PC-3 (cell line): ENCODE results near the gene NAA10. TPM values are rescaled to one million over a fixed set of nuclear protein-coding genes. Genes with fewer than 3 reads are reported as not detected.

Experiments
- ATAC-seq: fragments of 200-7000 bp; cut with Tn5 transposase; 2 replicates; pipeline ENCODE4 v1.9.1; 2020; ENCODE audit warnings: mild to moderate bottlenecking, moderate library complexity
- BruUV-seq: library from RNA; stranded (reverse); fragments of 400-500 nt; replicated peaks from 2 replicates; lab custom pipeline; 2021; lab: Mats Ljungman, UMichigan
- CTCF ChIA-PET: fragments of 300-600 bp; sonication (Branson Sonifier 250); formaldehyde crosslinking; loops from one replicate; lab custom pipeline; 2022; ENCODE audit warnings: antibody characterized with exemption; lab: Charles Lee
- POLR2A ChIA-PET: fragments of 300-600 bp; sonication (Branson Sonifier 250); formaldehyde crosslinking; loops from one replicate; lab custom pipeline; 2022; ENCODE audit warnings: antibody characterized with exemption; ENCODE audit not compliant: unreplicated experiment; lab: Charles Lee
- DNase-seq: peaks from one replicate; pipeline ENCODE4 v3.0.0-alpha.2; 2015
- H2AFZ ChIP-seq: fragments of 300-600 bp; sonication (generic); 2 replicates; pipeline ENCODE4 v1.6.0; 2016; ENCODE audit warnings: antibody characterized with exemption, low read length
- H3F3A ChIP-seq: fragments of 300-600 bp; sonication (generic); one replicate; pipeline ENCODE4 v1.6.0; 2017; ENCODE audit warnings: antibody characterized with exemption, low read length, control low read depth, mild to moderate bottlenecking; ENCODE audit not compliant: unreplicated experiment
- H3K27ac ChIP-seq: fragments of 300-600 bp; sonication (generic); 2 replicates; pipeline ENCODE4 v1.5.1; 2016; ENCODE audit warnings: mild to moderate bottlenecking, low read length
- H3K27me3 ChIP-seq: fragments of 300-600 bp; sonication (generic); 2 replicates; pipeline ENCODE4 v1.6.1; 2016; ENCODE audit warnings: low read length, mixed read lengths
- H3K36me3 ChIP-seq: fragments of 300-600 bp; sonication (generic); 2 replicates; pipeline ENCODE4 v1.6.1; 2016; ENCODE audit warnings: low read depth, mixed run types, low read length, mixed read lengths
- H3K4me1 ChIP-seq: fragments of 300-600 bp; sonication (generic); 2 replicates; pipeline ENCODE4 v1.5.1; 2016; ENCODE audit warnings: low read length; ENCODE audit not compliant: insufficient read depth
- H3K4me2 ChIP-seq: fragments of 300-600 bp; sonication (generic); 2 replicates; pipeline ENCODE4 v1.6.0; 2016; ENCODE audit warnings: low read length
- H3K4me3 ChIP-seq: fragments of 300-600 bp; sonication (generic); 2 replicates; pipeline ENCODE4 v1.5.1; 2016; ENCODE audit warnings: mild to moderate bottlenecking, low read length, mixed read lengths
- H3K79me2 ChIP-seq: fragments of 300-600 bp; sonication (generic); 2 replicates; pipeline ENCODE4 v1.6.1; 2017; ENCODE audit warnings: low read length, mixed read lengths
- H3K9ac ChIP-seq: fragments of 300-600 bp; sonication (generic); 2 replicates; pipeline ENCODE4 v1.6.0; 2016; ENCODE audit warnings: mild to moderate bottlenecking, low read length
- H3K9me2 ChIP-seq: fragments of 300-600 bp; sonication (generic); replicated peaks from 2 replicates; pipeline ENCODE4 v1.6.1; 2016; ENCODE audit warnings: mixed run types, low read length, mixed read lengths
- H3K9me3 ChIP-seq: fragments of 300-600 bp; sonication (generic); 2 replicates; pipeline ENCODE4 v1.6.1; 2016; ENCODE audit warnings: low read length, mixed read lengths
- H4K20me1 ChIP-seq: fragments of 300-600 bp; sonication (generic); 2 replicates; pipeline ENCODE4 v1.6.1; 2016; ENCODE audit warnings: low read length, mixed read lengths
- EZH2 ChIP-seq: fragments of 300-600 bp; sonication (generic); IDR thresholded peaks from one replicate; pipeline ENCODE4 v1.6.1; 2017; ENCODE audit warnings: antibody characterized with exemption, mild to moderate bottlenecking, low read length; ENCODE audit not compliant: unreplicated experiment
- EZH2phosphoT487 ChIP-seq: fragments of 300-600 bp; sonication (generic); IDR thresholded peaks from 2 replicates; pipeline ENCODE4 v1.6.1; 2018; ENCODE audit warnings: mild to moderate bottlenecking, antibody characterized with exemption, low read length, borderline replicate concordance
- intact Hi-C: fragments of 100-400 bp; cut with micrococcal nuclease; formaldehyde crosslinking; loops from 2 replicates; pipeline ENCODE4 v1.9.0; 2023
- total RNA-seq: library from RNA; depleted of rRNA; stranded (reverse); fragments of >200 nt; gene quantifications from 2 replicates; pipeline ENCODE4 v1.2.3, GENCODE V29; 2014
- TF ChIP-seq, protein P1 (sequence below): fragments of 300-600 bp; sonication (generic); conservative IDR thresholded peaks from 2 replicates; pipeline ENCODE4 v1.5.1; 2017; ENCODE audit warnings: antibody characterized with exemption, low read depth, mild to moderate bottlenecking, low read length

NAA10 gene
- total RNA-seq, 1 experiment from 2014 or later: 172 TPM

DNA sequence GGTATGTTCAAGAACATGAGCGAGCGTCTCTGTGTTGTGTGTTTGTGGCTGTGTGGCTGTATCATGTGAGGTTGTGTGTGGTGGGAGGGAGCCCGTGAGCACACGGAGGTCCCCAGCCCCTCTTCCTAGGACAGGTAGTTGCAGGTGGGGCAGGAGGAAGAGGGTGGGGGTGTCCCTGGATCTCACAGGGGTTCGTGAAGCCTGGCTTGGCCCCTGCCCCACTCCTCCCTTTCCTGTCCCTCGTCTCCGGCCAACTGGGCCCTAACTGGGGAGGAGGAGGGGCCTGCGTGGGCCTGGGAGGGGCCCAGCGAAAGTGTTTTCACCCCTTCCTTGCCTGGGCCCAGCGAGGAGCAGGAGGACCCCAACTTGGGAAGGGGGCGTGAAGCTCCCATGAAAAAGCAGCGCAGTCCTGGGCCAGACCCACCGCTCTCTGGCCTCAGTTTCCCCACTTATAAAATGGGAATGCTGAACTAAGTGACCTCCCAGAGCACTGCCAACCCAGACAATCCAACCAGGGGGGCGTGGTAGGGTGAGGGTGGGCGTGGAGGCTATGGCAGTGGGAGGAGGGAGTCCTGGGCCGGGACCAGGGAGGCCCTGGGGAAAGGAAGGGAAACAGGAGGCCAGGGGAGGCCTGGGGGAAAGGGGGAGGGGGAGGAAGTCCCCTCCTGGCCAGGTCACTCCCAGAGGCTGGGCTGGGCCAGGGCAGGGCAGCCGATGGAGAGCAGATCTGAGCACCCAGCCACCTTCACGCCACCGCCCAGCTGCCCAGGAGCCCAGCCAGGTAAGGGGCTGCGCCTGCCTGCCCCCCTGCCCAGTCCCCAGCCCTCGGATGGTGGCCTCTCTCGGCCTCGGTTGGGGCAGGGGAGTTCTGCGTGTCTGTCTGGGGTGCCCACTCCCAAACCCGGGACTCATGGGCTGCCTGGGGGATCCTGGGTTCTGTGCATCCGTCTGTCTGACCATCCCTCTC is 30.6 kb downstream of the NAA10 start, which contains the start of gene AVPR2:
Gene AVPR2 (plus strand): TSS at position 683 of the 967 bp plus-strand sequence. CDS start 473 bp downstream, outside the sequence.
- no peaks in the 10 kb centered on the region for H3K79me2 ChIP-seq
- H2AFZ ChIP-seq: no peak within 1 kb of the TSS
- no peak within 1 kb of the TSS for H3K4me3 ChIP-seq
- ChIA-PET POLR2A (no interaction called here), CTCF (no interaction called here)
- H3K4me1 ChIP-seq: peaks cover 9% of the 10 kb centered on the region; the same call in 1 of the 2 replicates
- TF ChIP-seq EZH2phosphoT487 (no peak), EZH2 (no peak)
- TF ChIP-seq, protein P1, sequence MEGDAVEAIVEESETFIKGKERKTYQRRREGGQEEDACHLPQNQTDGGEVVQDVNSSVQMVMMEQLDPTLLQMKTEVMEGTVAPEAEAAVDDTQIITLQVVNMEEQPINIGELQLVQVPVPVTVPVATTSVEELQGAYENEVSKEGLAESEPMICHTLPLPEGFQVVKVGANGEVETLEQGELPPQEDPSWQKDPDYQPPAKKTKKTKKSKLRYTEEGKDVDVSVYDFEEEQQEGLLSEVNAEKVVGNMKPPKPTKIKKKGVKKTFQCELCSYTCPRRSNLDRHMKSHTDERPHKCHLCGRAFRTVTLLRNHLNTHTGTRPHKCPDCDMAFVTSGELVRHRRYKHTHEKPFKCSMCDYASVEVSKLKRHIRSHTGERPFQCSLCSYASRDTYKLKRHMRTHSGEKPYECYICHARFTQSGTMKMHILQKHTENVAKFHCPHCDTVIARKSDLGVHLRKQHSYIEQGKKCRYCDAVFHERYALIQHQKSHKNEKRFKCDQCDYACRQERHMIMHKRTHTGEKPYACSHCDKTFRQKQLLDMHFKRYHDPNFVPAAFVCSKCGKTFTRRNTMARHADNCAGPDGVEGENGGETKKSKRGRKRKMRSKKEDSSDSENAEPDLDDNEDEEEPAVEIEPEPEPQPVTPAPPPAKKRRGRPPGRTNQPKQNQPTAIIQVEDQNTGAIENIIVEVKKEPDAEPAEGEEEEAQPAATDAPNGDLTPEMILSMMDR: no peak
- no peaks in the 10 kb centered on the region for H3K27me3 ChIP-seq
- H4K20me1 ChIP-seq: no peaks in the 10 kb centered on the region
- no peak within 1 kb of the TSS for H3K4me2 ChIP-seq
- H3K9me3 ChIP-seq: no peaks in the 10 kb centered on the region
- BruUV-seq: no TSS peak
- no peak within 1 kb of the TSS for H3K27ac ChIP-seq
- H3K9me2 ChIP-seq: no peaks in the 10 kb centered on the region
- no peaks in the 10 kb centered on the region for H3F3A ChIP-seq
- intact Hi-C loops: no loop called here
- ATAC-seq (no peak), DNase-seq (no peak)
- H3K9ac ChIP-seq: no peak within 1 kb of the TSS
- no peaks in the 10 kb centered on the region for H3K36me3 ChIP-seq

DNA sequence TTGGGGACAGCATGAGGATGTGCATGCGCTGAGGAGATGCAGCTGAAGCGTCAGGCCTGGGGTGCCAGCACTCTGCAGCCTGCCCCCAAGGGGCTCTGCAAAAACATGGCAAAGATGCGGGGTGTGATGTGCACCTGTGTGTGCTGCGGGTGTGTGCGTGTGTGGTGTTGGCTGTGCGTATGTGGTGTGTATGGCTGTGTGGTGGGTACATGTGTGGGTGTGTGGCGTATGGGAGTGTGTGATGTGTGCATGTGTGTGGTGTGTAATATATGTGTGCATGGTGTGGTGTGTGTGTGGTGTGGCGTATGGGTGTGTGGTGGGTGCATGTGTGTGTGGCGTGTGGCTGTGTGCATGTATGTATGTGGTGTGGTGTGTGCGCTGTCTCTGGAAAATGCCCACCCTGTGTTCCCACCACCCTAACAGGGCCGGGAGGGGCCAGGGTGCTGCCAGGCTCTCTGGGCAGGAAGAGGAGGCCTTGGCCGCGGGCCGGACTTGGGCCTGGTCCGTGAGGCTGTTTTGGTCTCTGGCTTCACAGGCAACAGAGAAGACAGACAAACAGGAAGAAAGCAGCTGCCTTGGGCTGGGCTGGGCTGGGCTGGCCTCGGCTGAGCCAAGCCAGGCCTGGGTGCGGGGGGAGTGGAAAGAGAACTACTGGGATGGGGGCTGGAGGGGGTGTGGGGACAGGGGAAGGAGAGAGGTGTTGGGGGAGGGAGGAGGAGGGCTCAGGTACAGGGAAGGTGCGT is 31.4 kb downstream of the NAA10 start:
- ChIA-PET CTCF (no interaction called here), POLR2A (no interaction called here)
- intact Hi-C loops: no loop called here
- H3K79me2 ChIP-seq: no peaks in the 10 kb centered on the region
- no peak for ATAC-seq
- H3K4me1 ChIP-seq: peaks cover 9% of the 10 kb centered on the region; the same call in 1 of the 2 replicates
- no peaks in the 10 kb centered on the region for H3K27me3 ChIP-seq
- H3K36me3 ChIP-seq: no peaks in the 10 kb centered on the region
- H3K27ac ChIP-seq: no peak overlapping the region
- H3K9me3 ChIP-seq: no peaks in the 10 kb centered on the region
- TF ChIP-seq EZH2phosphoT487 (no peak), EZH2 (no peak)
- TF ChIP-seq, protein P1: no peak
- no peaks in the 10 kb centered on the region for H3F3A ChIP-seq
- H3K9ac ChIP-seq: no peak overlapping the region
- H2AFZ ChIP-seq: no peak overlapping the region
- no peaks in the 10 kb centered on the region for H3K9me2 ChIP-seq
- no peak overlapping the region for H3K4me2 ChIP-seq
- no peaks in the 10 kb centered on the region for H4K20me1 ChIP-seq
- no TSS peak for BruUV-seq
- no peak overlapping the region for H3K4me3 ChIP-seq
- DNase-seq: no peak
